Suppressor macrophage treated with lipopolysaccharide for 4 hours (primary cell): ENCODE measurements around the gene FA2H.

Experiments
- DNase-seq: peaks from one replicate; pipeline ENCODE4 v3.0.0-alpha.2; 2020

FA2H gene

DNA sequence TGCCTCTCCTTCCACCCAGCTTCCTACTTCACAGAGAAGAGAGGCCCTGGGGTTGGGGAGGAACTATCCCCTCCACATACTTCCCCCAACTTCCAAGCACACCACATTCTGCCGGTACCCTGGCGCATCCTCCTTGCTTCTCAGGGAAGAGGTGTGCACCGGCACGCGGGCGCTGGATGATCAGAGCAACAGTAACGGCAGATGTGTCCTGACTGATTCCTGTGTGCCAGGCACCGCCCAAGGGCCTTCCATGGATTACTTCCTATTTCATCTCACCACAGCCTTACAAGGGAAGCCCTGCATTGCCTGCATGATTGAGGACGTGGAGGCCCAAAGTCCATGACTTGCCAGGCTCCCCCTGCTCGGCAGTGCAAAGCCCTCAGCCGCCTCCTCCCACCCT lies 52.9 kb downstream of the FA2H start:
- DNase-seq, result no peak

- peak; percentile 23 for DNase-seq
Observed at GRCh38 chr16:74720579-74720978, 54.0 kb downstream of the FA2H start.

- DNase-seq, result no peak
Observed at GRCh38 chr16:74718741-74719610, 55.6 kb downstream of the FA2H start.

GRCh38 chr16:74718140-74718539 lies 56.5 kb downstream of the FA2H start:
- no peak for DNase-seq

DNA sequence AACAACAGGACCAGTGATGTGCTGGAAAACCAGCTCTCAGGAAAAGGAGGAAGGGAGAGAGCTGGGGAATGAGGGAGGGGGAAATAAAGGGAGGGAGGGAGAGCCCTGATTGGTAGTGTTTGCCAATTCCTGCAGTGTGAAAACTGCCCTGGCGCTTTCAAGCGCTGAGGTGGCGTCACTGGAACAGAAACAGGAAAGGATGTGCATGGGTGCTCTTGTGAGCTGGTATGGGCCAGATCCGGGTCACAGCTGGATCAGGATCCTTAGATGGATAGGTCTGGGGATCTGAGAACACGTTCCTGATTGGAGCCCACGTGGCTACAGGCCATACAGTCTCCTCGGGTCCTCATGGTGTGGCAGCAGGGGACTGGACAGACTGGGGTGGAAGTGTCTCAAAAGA lies 57.3 kb downstream of the FA2H start:
- DNase-seq, result no peak

DNA sequence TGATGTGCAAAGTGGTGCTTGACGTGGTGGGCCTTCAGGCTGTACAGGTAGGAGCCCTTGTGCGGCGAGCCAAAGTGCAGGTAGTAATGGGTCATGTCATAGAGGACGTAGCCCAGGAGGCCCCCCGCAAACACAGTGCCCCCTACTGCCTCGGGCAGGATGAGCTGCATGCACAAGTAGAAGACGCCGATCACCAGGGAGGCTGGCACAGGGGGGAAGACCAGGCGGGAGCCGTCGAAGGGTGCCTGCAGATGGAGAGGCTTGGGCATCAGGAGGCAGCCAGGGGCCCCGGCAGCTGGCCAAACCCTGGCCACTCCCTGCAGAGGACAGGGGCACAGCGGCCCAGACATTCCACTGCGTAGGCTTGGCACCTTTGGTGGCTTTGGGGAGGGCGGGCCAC lies 58.3 kb downstream of the FA2H start:
- DNase-seq, result no peak

DNA sequence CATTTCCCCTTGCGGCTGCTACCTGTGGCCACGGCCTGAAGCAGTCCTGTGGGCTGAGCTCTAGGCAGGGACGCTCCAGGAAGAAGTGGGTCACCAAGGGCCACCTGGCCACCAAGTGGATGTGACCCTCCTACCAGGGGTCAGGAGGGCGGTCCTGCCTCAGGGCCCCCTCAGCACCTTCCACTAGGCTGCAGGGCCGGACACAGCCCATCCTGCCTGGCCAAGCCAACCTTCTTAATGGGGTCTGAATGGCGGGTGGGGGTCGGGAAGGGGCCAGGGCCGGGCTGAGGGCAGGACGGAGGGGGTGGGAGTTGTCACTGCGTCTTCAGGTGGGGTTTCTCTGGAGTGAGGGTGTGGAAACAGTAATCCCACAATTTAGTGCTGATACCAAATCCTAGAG lies 60.7 kb downstream of the FA2H start:
- DNase-seq, result no peak

DNA sequence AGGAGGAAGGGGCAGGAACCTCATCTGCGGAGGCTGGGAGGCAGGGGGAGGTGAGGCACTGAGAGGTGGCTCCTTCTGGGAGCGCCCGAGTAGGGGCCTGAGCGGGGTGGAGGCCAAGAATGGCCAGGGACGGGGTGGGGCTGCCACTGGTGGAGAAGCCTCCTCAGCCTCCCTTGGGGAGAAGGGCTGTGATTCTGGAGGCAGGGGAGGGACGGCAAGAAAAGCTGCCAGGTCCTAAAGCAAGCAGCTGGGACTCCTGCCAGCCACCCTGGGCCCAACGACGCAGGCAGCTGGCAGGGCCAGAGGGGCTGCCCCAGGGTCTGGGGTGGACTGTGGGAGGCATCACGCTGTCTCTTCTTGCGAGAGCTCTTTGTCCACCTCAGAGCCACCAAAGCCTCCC lies 61.3 kb downstream of the FA2H start:
- DNase-seq, result no peak

DNA sequence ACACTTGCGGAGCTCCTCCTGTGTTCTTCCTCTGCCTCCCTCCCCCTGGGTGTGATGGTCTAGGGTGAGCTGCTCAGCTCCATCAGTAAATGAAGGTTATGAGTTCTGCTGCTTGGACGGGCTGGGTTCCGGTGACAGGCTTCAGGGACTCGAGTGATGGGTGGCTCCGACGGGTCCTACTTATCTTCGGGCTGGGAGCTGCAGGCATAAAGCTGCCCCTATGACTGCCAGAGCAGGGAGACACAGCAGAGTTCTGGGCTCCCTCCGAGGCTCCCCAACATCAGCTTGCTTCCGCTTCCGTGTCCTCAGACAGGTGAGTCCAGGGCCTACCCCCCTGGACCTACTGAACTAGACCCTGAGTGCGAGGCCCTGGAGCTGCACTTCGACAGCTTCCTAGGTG lies 62.7 kb downstream of the FA2H start:
- no peak for DNase-seq

GRCh38 chr16:74710401-74710800 lies 64.2 kb downstream of the FA2H start:
- no peak for DNase-seq

- peak; percentile 91 for DNase-seq
Observed at GRCh38 chr16:74709441-74709877, 65.2 kb downstream of the FA2H start.

GRCh38 chr16:74700438-74701225 lies 74.0 kb downstream of the FA2H start, which contains the start of gene MLKL:
Gene MLKL (minus strand): TSS chr16:74700862. CDS start chr16:74695757, 5,105 bp downstream.
- peak; percentile 92 for DNase-seq

- DNase-seq, result peak; percentile 70
Observed at GRCh38 chr16:74700116-74700437, 74.5 kb downstream of the FA2H start.

DNA sequence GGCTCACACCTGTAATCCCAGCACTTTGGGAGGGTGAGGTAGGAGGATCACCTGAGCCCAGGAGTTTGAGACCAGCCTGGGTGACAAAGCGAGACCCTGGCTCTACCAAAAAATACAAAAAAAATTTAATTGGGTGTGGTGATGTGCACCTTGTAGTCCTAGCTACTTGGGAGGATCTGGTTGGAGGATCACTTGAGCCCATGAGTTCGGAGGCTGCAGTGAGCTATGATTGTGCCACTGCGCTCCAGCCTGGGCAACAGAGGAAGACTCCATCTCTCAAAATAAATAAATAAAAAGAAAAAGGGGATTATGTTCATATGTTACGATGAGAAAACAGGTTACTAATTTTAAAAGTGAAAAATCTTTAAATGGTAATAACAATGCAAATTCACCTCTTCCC lies 75.0 kb downstream of the FA2H start:
- no peak for DNase-seq

DNA sequence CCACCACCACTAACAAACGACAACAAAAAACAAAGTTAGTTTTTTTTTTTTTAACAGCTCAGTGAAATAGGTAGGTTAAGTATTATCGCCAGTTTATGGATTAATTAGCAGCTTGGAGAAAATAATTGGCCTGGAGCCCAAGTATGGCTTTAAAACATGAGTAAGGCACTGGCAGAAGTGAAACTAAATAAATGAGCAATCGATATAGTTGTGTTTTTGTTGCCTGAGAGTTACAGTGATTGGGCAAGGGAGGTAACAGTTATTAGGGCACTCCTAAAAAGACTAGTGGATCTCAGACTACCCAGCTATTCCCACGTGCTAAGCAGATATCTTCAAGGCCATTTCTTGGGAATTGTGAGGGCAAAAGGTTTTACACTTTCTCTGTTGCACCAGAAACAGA lies 76.4 kb downstream of the FA2H start:
- DNase-seq, result peak; percentile 69

DNA sequence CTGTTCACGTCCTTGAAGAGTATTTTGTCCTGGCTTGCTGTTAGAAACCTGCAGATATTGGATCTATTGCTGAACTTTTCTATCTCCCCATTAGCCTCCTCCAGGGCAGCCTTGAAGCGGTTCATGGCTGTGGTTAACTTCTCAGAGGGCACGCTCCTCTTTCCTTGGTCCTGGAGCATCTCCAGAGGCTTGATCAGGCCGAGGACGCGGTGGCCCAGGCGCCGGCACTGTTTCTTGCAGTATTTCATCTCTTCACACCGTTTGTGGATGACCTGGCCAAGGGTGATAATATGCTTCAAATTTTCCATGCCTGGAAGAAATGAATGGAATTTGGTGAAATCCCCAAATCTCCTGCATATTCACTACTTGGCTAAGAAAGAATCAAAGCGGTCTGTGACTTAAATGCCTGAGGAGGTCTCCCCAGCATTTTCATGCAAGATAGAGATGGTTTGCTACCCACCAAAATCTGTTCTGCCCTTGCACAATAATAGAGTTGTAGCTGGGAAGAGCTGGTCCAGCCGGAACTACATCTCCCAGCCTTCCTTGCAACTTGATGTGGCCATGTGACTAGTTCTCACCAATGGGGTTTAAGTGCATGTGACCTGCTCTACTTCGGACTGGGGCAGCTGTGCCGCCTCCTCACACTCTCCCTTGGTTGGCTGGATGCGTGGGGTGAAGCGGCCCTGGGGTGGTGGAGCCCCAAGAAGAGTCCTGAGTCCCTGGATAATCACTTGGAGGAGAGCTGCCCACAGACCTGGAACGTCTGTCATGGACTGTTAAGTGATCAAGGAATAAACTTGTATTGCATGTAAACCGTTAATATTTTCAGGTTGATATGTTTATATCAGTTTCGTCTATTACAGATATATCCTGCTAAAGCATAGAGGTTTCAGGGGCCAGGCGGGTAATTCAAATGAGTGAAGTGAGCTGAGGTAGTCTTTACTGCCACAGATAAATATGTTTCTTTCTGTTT lies 78.9 kb downstream of the FA2H start:
- peak; percentile 65 for DNase-seq

DNA sequence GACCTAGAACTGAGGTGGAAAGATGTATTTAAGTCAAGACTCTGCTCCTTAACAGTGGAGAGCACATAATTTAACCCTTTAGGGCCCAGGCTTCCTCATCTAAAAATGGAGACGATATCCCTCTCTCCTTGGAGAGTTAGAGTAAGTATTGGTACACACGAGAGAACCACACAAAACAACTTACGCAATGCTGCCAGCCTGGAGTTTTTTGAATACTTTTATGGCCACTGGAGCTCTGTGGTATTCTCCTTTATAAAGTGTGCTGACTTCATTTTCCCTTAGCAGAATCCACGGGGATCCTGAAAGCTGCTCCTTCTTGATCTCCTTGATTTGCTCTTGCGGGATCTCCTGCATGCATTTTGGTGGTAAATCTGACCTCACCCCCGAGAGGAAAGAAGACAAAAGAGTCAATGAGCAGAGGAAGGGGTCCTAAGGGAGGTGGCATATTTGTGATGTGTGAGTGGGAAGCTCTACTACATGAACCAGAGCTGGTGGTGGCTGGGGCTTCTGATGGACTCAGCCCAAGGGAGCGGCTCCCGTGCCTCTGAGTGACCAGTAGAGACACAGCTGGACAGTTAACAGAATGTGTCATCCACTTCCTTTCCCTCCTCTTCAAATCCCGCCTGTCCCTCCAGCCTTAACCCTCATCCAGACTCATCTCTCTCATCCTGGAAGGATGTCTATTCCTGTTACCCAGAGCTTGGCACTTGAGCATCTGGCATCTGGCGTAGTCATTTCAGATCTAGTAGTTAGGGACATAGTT lies 83.3 kb downstream of the FA2H start:
- no peak for DNase-seq

- no peak for DNase-seq
Observed at GRCh38 chr16:74682556-74682955, 92.1 kb downstream of the FA2H start.

DNA sequence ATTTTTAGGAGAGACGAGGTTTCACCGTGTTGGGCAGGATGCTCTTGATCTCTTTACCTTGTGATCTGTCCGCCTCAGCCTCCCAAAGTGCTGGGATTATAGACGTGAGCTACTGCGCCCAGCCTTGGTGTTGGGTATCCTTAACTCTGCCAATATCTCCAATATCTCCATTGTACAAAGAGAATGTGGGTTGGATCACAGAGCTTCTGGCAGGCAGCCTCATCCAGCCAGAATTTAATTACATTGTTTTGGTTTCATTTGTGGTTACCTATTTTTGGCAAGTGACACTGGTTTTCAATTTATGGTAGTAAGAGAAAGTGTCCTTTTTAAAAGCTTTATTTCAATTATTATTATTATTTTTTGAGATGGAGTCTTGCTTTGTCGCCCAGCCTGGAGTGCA lies 93.9 kb downstream of the FA2H start:
- no peak for DNase-seq

DNA sequence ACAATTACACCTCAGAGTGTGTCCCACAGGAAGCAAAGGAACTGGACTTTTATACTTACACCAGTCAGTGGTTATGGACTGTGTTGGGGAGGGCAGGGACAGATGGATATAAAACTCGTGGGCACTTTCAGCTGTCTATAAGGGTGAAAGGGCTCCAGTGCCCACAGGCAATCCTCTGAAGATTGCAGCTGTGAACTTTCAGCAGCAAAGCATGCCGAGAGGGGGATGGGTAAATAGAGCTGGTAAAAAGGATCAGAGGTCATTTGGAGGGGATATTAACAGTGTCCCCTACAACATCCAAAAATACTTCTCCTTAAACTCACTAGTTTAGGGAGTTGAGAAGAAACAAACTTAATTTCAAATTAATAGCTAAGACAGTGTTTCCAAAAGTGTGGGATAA lies 94.6 kb downstream of the FA2H start:
- DNase-seq, result no peak

DNA sequence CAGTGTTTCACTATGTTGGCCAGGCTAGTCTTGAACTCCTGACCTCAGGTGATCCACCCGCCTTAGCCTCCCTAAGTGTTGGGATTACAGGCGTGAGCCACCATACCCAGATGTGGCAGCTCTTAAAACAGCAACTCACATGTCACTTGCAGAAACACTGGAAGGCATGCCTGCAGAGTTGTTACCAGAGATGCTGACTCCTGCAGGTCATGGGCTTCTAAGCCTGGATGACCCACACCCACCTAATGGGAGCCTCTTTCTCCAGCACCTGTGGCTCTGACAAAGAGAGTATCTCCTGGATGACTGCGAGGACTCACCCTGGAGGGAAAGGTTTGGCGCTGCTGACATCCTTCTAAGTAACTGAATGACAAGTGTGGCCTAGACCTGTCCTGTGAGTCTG lies 96.8 kb downstream of the FA2H start:
- DNase-seq, result no peak

GRCh38 chr16:74673876-74674275 lies 100.7 kb downstream of the FA2H start:
- DNase-seq, result no peak
